Caco-2 (cell line): Measurements from ENCODE around the gene BHLHE40. TPM values are rescaled to one million over a fixed set of nuclear protein-coding genes. Genes with fewer than 3 reads are reported as not detected.

Experiments
- BruUV-seq: library from RNA; stranded (reverse); fragments of 400-500 nt; replicated peaks from 2 replicates; lab custom pipeline; 2021; lab: Mats Ljungman, UMichigan
- CTCF ChIA-PET: fragments of 300-600 bp; sonication (Branson Sonifier 250); formaldehyde crosslinking; loops from one replicate; lab custom pipeline; 2022; ENCODE audit warnings: antibody characterized with exemption; lab: Charles Lee
- POLR2A ChIA-PET: fragments of 300-600 bp; sonication (Branson Sonifier 250); formaldehyde crosslinking; loops from one replicate; lab custom pipeline; 2022; ENCODE audit warnings: antibody characterized with exemption; lab: Charles Lee
- DNase-seq, 2 experiments: peaks; one replicate each; pipeline versions ENCODE4 v3.0.0 to v3.0.0-alpha.2; 2020 to 2022
- H3K27me3 ChIP-seq: replicated peaks from 2 replicates; pipeline ENCODE4 v1.6.0; 2011; ENCODE audit warnings: low read length; ENCODE audit not compliant: control insufficient read depth, insufficient read depth
- H3K36me3 ChIP-seq: 2 replicates; pipeline ENCODE4 v1.5.1; 2011; ENCODE audit warnings: low read length; ENCODE audit not compliant: control insufficient read depth, insufficient read depth
- H3K4me1 ChIP-seq: fragments of 250-450 bp; sonication (Bioruptor Pico); 2 replicates; pipeline ENCODE4 v1.5.1; 2020; ENCODE audit warnings: mild to moderate bottlenecking
- H3K4me3 ChIP-seq: 2 replicates; pipeline ENCODE4 v1.5.1; 2011; ENCODE audit warnings: low read depth, mild to moderate bottlenecking, control low read depth, low read length
- H3K9me3 ChIP-seq: fragments of 250-450 bp; sonication (Bioruptor Pico); 2 replicates; pipeline ENCODE4 v1.5.1; 2020; ENCODE audit warnings: mild to moderate bottlenecking, moderate library complexity
- H3K27ac Mint-ChIP-seq: one replicate; pipeline ENCODE4 v1.8.0; 2022; ENCODE audit warnings: mixed read lengths; ENCODE audit not compliant: unreplicated experiment
- H3K27me3 Mint-ChIP-seq: one replicate; pipeline ENCODE4 v1.8.0; 2022; ENCODE audit warnings: mixed read lengths; ENCODE audit not compliant: insufficient read depth, unreplicated experiment
- H3K36me3 Mint-ChIP-seq: one replicate; pipeline ENCODE4 v1.8.0; 2022; ENCODE audit warnings: mild to moderate bottlenecking, mixed read lengths; ENCODE audit not compliant: insufficient read depth, unreplicated experiment
- H3K4me1 Mint-ChIP-seq: one replicate; pipeline ENCODE4 v1.8.0; 2022; ENCODE audit warnings: low read depth, mixed read lengths; ENCODE audit not compliant: unreplicated experiment
- H3K4me3 Mint-ChIP-seq: one replicate; pipeline ENCODE4 v1.8.0; 2022; ENCODE audit warnings: mild to moderate bottlenecking, moderate library complexity, mixed read lengths; ENCODE audit not compliant: unreplicated experiment
- H3K9me3 Mint-ChIP-seq: one replicate; pipeline ENCODE4 v1.8.0; 2022; ENCODE audit warnings: mixed read lengths; ENCODE audit not compliant: unreplicated experiment
- intact Hi-C: fragments of 100-400 bp; cut with micrococcal nuclease; formaldehyde crosslinking; loops from one replicate; pipeline ENCODE4 v1.10.0; 2022; ENCODE audit not compliant: unreplicated experiment
- total RNA-seq: library from RNA; stranded (reverse); gene quantifications from 2 replicates; pipeline ENCODE4 v1.2.3, GENCODE V29; 2022
- TF ChIP-seq, protein P1 (sequence below), 2 experiments: fragments of 200-600 bp in 1 of 2; IDR thresholded peaks; 1 replicate in 1 of 2; 2 replicates in 1 of 2; pipeline versions ENCODE4 v1.5.1 to v1.8.0; 2011 to 2022; ENCODE audit warnings: antibody characterized with exemption in 1 of 2, control low read depth in 1 of 2, inconsistent platforms in 1 of 2, low read depth in 1 of 2, low read length in 1 of 2, mild to moderate bottlenecking in 1 of 2, moderate library complexity in 1 of 2; ENCODE audit not compliant: insufficient read depth in 1 of 2, severe bottlenecking in 1 of 2, unreplicated experiment in 1 of 2

The BHLHE40 gene
- total RNA-seq, 1 experiment from 2014 or later, result 8.5 TPM

DNA sequence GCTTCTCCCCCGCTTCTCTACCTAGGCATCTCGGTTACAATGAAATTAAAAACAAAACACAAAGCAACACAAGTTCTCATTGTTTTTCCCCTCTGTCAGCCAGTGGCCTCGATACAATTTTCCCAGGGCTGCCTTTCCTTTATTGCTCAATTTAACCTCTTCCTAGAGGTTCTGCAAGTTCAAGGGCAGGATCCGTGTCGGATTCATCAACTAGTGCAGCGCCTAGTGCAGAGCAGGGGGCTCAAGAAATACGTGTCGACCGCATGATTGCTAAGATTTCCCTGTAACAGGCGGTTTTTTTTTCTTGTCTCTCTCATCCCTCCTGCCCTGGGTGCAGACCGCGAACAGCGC is 1.4 kb upstream of the BHLHE40 start:
- no peak for DNase-seq
- Histone ChIP-seq H3K4me1 (peaks cover 18% of the 10 kb centered on the region), H3K9me3 (no peaks in the 10 kb centered on the region), H3K4me3 (peak overlapping the region; percentile 70), H3K36me3 (peaks cover 2% of the 10 kb centered on the region), H3K27me3 (no peaks in the 10 kb centered on the region)
- peaks cover 16% of the 10 kb centered on the region for H3K36me3 Mint-ChIP-seq
- H3K27ac Mint-ChIP-seq, result peak overlapping the region; percentile 67
- intact Hi-C loops, result loop anchor here (1.0 to 5.0 kb wide), 6 partner anchors 9 to 209 kb away; partner anchors contain the start of gene EDEM1
- ChIA-PET POLR2A (interaction anchor here (0.6 kb wide), 1 partner anchor 38 kb away, joined by 3 read pairs; no protein-coding TSS in a partner anchor), CTCF (interaction anchor here (1.6 to 1.8 kb wide), 2 partner anchors 49 to 226 kb away, joined by 5 to 6 read pairs; no protein-coding TSS in a partner anchor)
- H3K27me3 Mint-ChIP-seq, result no peaks in the 10 kb centered on the region
- H3K4me3 Mint-ChIP-seq, result peak overlapping the region; percentile 89
- H3K4me1 Mint-ChIP-seq, result peaks cover 14% of the 10 kb centered on the region
- TSS peak; percentile 74 for BruUV-seq
- TF ChIP-seq, protein P1, sequence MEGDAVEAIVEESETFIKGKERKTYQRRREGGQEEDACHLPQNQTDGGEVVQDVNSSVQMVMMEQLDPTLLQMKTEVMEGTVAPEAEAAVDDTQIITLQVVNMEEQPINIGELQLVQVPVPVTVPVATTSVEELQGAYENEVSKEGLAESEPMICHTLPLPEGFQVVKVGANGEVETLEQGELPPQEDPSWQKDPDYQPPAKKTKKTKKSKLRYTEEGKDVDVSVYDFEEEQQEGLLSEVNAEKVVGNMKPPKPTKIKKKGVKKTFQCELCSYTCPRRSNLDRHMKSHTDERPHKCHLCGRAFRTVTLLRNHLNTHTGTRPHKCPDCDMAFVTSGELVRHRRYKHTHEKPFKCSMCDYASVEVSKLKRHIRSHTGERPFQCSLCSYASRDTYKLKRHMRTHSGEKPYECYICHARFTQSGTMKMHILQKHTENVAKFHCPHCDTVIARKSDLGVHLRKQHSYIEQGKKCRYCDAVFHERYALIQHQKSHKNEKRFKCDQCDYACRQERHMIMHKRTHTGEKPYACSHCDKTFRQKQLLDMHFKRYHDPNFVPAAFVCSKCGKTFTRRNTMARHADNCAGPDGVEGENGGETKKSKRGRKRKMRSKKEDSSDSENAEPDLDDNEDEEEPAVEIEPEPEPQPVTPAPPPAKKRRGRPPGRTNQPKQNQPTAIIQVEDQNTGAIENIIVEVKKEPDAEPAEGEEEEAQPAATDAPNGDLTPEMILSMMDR (IDR thresholded peaks at IDR 0.05; ENCODE audit: insufficient read depth in 1 of 2, low read depth in 1 of 2, low read length in 1 of 2, severe bottlenecking in 1 of 2, unreplicated experiment in 1 of 2), result no peak
- no peaks in the 10 kb centered on the region for H3K9me3 Mint-ChIP-seq

DNA sequence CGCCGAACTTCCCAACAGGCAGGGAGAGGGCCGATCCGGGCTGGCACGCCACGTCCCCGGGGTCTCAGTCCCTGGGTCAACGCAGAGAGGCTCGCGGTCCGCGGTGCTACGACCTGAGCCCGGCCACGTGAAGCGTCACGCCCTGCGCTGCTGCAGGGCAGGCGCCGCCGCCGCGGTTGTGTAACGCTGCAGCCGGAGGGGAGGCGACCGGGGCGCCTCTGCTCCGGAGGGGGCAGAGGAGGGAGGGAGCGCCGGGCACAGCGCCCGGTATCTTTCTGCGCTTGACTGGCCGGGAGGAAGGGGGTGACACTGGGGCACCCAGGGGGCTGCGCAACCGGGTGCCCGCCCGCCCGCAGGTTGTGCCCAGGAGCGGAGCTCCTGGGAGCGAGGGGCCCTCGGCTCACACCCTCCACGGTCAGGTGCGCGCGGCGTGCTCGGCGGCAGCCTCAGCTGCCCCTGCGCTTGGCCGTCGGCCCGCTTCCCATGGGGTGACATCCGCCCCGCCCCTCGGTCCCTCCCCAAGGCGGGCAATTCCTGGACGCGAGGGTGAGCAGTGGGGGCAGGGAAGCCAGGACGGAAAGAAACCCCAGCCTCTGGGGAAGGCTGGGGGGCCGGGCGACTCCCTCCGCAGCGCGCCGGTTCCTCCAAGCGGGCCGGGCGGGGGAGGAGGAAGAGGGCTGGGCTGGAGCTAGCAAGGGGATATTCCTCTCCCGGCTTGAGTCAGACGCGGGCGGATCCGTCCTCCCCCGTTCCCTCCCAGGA is 852 bp upstream of the BHLHE40 start:
- ChIA-PET POLR2A (interaction anchor here (0.5 to 1.2 kb wide), 10 partner anchors 8 to 266 kb away, joined by 3 to 10 read pairs (median 3); no protein-coding TSS in a partner anchor), CTCF (interaction anchor here (0.6 to 2.3 kb wide), 6 partner anchors 35 to 779 kb away, joined by 3 to 8 read pairs (median 5); no protein-coding TSS in a partner anchor)
- intact Hi-C loops, result loop anchor here (1.0 to 5.0 kb wide), 5 partner anchors 9 to 209 kb away; partner anchors contain the start of gene EDEM1
- H3K4me1 Mint-ChIP-seq, result peaks cover 17% of the 10 kb centered on the region
- H3K36me3 ChIP-seq, result peaks cover 2% of the 10 kb centered on the region
- peak overlapping the region; percentile 67 for H3K27ac Mint-ChIP-seq
- peaks cover 16% of the 10 kb centered on the region for H3K36me3 Mint-ChIP-seq
- DNase-seq, result peak; percentile 91 to 93
- H3K4me1 ChIP-seq, result peaks cover 18% of the 10 kb centered on the region
- H3K27me3 Mint-ChIP-seq, result no peaks in the 10 kb centered on the region
- TF ChIP-seq, protein P1 (IDR thresholded peaks at IDR 0.05; ENCODE audit: insufficient read depth in 1 of 2, low read depth in 1 of 2, low read length in 1 of 2, severe bottlenecking in 1 of 2, unreplicated experiment in 1 of 2), result no peak
- peak overlapping the region; percentile 70 for H3K4me3 ChIP-seq
- peak overlapping the region; percentile 89 for H3K4me3 Mint-ChIP-seq
- BruUV-seq, result no TSS peak
- no peaks in the 10 kb centered on the region for H3K9me3 Mint-ChIP-seq
- H3K9me3 ChIP-seq, result no peaks in the 10 kb centered on the region
- no peaks in the 10 kb centered on the region for H3K27me3 ChIP-seq

DNA sequence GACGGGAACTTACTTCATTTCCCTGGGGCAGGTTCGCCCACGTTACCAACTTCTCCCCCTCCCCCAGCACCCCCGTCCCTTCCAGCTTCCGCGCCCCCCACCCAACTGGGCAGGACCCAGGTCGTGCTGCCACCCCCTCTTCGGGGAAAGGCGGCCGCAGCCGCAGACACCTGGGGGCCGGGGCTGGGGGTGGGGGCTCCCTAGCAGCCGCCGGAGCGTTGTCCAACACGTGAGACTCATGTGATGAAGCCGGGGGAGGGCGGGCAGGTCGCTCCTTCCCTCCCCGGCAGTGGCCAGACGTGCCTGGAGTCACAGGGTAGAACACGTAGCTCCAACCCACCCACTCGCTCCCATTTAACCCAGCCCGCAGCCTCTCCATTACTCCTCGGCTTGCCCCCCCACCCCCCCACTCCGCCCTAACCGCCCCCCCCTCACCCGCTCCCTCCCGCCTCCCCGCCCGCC is 240 bp upstream of the BHLHE40 start:
- H3K4me1 ChIP-seq, result peaks cover 19% of the 10 kb centered on the region
- POLR2A ChIA-PET, result interaction anchor here (0.5 to 1.2 kb wide), 9 partner anchors 8 to 267 kb away, joined by 3 to 10 read pairs (median 3); no protein-coding TSS in a partner anchor
- DNase-seq, result peak; percentile 88 to 93
- peaks cover 2% of the 10 kb centered on the region for H3K36me3 ChIP-seq
- Mint-ChIP-seq H3K27ac (peak overlapping the region; percentile 67), H3K4me3 (peak overlapping the region; percentile 89), H3K36me3 (peaks cover 16% of the 10 kb centered on the region), H3K4me1 (peaks cover 23% of the 10 kb centered on the region), H3K27me3 (no peaks in the 10 kb centered on the region), H3K9me3 (no peaks in the 10 kb centered on the region)
- BruUV-seq, result no TSS peak
- intact Hi-C loops, result loop anchor here (1.0 to 5.0 kb wide), 5 partner anchors 8 to 208 kb away; partner anchors contain the start of gene EDEM1
- H3K27me3 ChIP-seq, result no peaks in the 10 kb centered on the region
- CTCF ChIA-PET, result interaction anchor here (0.6 to 2.3 kb wide), 7 partner anchors 35 to 779 kb away, joined by 3 to 8 read pairs (median 4); no protein-coding TSS in a partner anchor
- no peaks in the 10 kb centered on the region for H3K9me3 ChIP-seq
- H3K4me3 ChIP-seq, result peak overlapping the region; percentile 70
- TF ChIP-seq, protein P1 (IDR thresholded peaks at IDR 0.05; ENCODE audit: insufficient read depth in 1 of 2, low read depth in 1 of 2, low read length in 1 of 2, severe bottlenecking in 1 of 2, unreplicated experiment in 1 of 2), result no peak
